Endodermal cell (in vitro differentiated cells): ENCODE results near the gene APOBEC3H. TPM values are rescaled to one million over a fixed set of nuclear protein-coding genes. Genes with fewer than 3 reads are reported as not detected.

Experiments
- DNase-seq: peaks from one replicate; pipeline ENCODE4 v3.0.0-alpha.2; 2017
- H3K27ac ChIP-seq: 2 replicates; pipeline ENCODE4 v1.5.1; 2013; ENCODE audit warnings: mild to moderate bottlenecking, low read depth, low read length, moderate library complexity
- H3K27me3 ChIP-seq: 2 replicates; pipeline ENCODE4 v1.6.1; 2013; ENCODE audit warnings: mild to moderate bottlenecking, low read length, moderate library complexity; ENCODE audit not compliant: insufficient read depth, control insufficient read depth, poor library complexity, severe bottlenecking
- H3K36me3 ChIP-seq: 2 replicates; pipeline ENCODE4 v1.7.0; 2013; ENCODE audit warnings: mild to moderate bottlenecking, low read length, moderate library complexity; ENCODE audit not compliant: control insufficient read depth, insufficient read depth
- H3K4me1 ChIP-seq: one replicate; pipeline ENCODE4 v1.7.0; 2013; ENCODE audit warnings: low read length; ENCODE audit not compliant: control insufficient read depth, insufficient read depth
- H3K4me3 ChIP-seq: 2 replicates; pipeline ENCODE4 v1.5.1; 2013; ENCODE audit warnings: mild to moderate bottlenecking, low read length, moderate library complexity
- H3K9ac ChIP-seq: 2 replicates; pipeline ENCODE4 v1.6.1; 2013; ENCODE audit warnings: mild to moderate bottlenecking, low read length, moderate library complexity; ENCODE audit not compliant: poor library complexity, severe bottlenecking; ENCODE audit errors: extremely low read depth
- H3K9me3 ChIP-seq: 2 replicates; pipeline ENCODE4 v1.6.1; 2013; ENCODE audit warnings: mild to moderate bottlenecking, low read length, moderate library complexity; ENCODE audit not compliant: control insufficient read depth
- H3K27ac Mint-ChIP-seq: 2 replicates; pipeline ENCODE4 v1.8.0; 2020; ENCODE audit warnings: mixed read lengths
- H3K27me3 Mint-ChIP-seq: 2 replicates; pipeline ENCODE4 v1.8.0; 2021; ENCODE audit warnings: mild to moderate bottlenecking, mixed read lengths; ENCODE audit not compliant: insufficient read depth
- H3K36me3 Mint-ChIP-seq: 2 replicates; pipeline ENCODE4 v1.8.0; 2020; ENCODE audit warnings: low read depth, mixed read lengths
- H3K4me1 Mint-ChIP-seq: 2 replicates; pipeline ENCODE4 v1.8.0; 2020; ENCODE audit warnings: mixed read lengths
- H3K4me3 Mint-ChIP-seq: 2 replicates; pipeline ENCODE4 v1.8.0; 2020; ENCODE audit warnings: mild to moderate bottlenecking, moderate library complexity, mixed read lengths
- H3K9me3 Mint-ChIP-seq: 2 replicates; pipeline ENCODE4 v1.8.0; 2020; ENCODE audit warnings: mild to moderate bottlenecking, mixed read lengths
- CTCF ChIP-seq: fragments of 200-600 bp; sonication (generic); conservative IDR thresholded peaks from 2 replicates; pipeline ENCODE4 v1.5.0; 2021; ENCODE audit warnings: antibody characterized with exemption, mild to moderate bottlenecking
- WGBS, 2 experiments: methylation state at CpG; one replicate each; pipeline versions ENCODE4 v1.1.5 to v1.1.7; 2013; ENCODE audit warnings: missing lambda C conversion rate in 2 of 2, mixed read lengths in 1 of 2; ENCODE audit not compliant: insufficient coverage in 1 of 2, insufficient read length in 1 of 2; 5-methylcytosine and 5-hydroxymethylcytosine counted together
- total RNA-seq, 2 donors: library from RNA; stranded (reverse); fragmentation: NEBNext Ultra II Directional in 1 of 2; extraction: Animal tissue kit (Norgen Biotek cat#: 25700) in 1 of 2; gene quantifications; 2 replicates in 1 of 2; 3 replicates in 1 of 2; pipeline ENCODE4 v1.2.1, GENCODE V29; 2021

APOBEC3H gene
- total RNA-seq, 2 donors from 2014 or later, result not detected

GRCh38 chr22:39146256-39147101 lies 49.4 kb downstream of the APOBEC3H start:
- TF ChIP-seq CTCF, result no peak

GRCh38 chr22:39147335-39148025 lies 50.4 kb downstream of the APOBEC3H start:
- no peak overlapping the region for H3K27ac ChIP-seq
- H3K27me3 ChIP-seq, result no peaks in the 10 kb centered on the region
- H3K4me1 ChIP-seq, result peaks cover 30% of the 10 kb centered on the region
- peak overlapping the region; percentile 10 for H3K4me3 ChIP-seq
- peaks cover 27% of the 10 kb centered on the region for H3K4me1 Mint-ChIP-seq
- no peak for TF ChIP-seq CTCF
- H3K36me3 Mint-ChIP-seq, result no peaks in the 10 kb centered on the region
- 82 to 86% methylated on average over 1 to 5 of the region's 5 CpGs for WGBS, 2 experiments
- no peaks in the 10 kb centered on the region for H3K36me3 ChIP-seq
- H3K9ac ChIP-seq, result no peak overlapping the region
- no peaks in the 10 kb centered on the region for H3K9me3 ChIP-seq
- peak overlapping the region; percentile 77 for H3K27ac Mint-ChIP-seq
- H3K4me3 Mint-ChIP-seq, result peak overlapping the region; percentile 36
- no peaks in the 10 kb centered on the region for H3K27me3 Mint-ChIP-seq
- no peaks in the 10 kb centered on the region for H3K9me3 Mint-ChIP-seq
- no peak for DNase-seq

More at GRCh38 chr22:39146256-39147101, 49.4 kb downstream of the APOBEC3H start:
- H3K27ac ChIP-seq, result no peak overlapping the region
- H3K36me3 ChIP-seq, result no peaks in the 10 kb centered on the region
- H3K27me3 ChIP-seq, result no peaks in the 10 kb centered on the region
- Mint-ChIP-seq H3K9me3 (no peaks in the 10 kb centered on the region), H3K36me3 (no peaks in the 10 kb centered on the region), H3K4me1 (peaks cover 27% of the 10 kb centered on the region), H3K27ac (peak overlapping the region; percentile 93), H3K27me3 (no peaks in the 10 kb centered on the region), H3K4me3 (peak overlapping the region; percentile 65)
- H3K9me3 ChIP-seq, result no peaks in the 10 kb centered on the region
- H3K4me1 ChIP-seq, result peaks cover 30% of the 10 kb centered on the region
- H3K4me3 ChIP-seq, result peak overlapping the region; percentile 76
- 81 to 91% methylated on average over 3 to 6 of the region's 6 CpGs for WGBS, 2 experiments
- DNase-seq, result peak; percentile 38
- H3K9ac ChIP-seq, result peak overlapping the region; percentile 51

- Histone ChIP-seq H3K27ac (no peak overlapping the region), H3K4me3 (peak overlapping the region; percentile 10), H3K4me1 (peaks cover 30% of the 10 kb centered on the region), H3K9me3 (no peaks in the 10 kb centered on the region), H3K9ac (no peak overlapping the region), H3K27me3 (peaks cover 4% of the 10 kb centered on the region), H3K36me3 (no peaks in the 10 kb centered on the region)
- Mint-ChIP-seq H3K27me3 (peaks cover 2% of the 10 kb centered on the region), H3K9me3 (no peaks in the 10 kb centered on the region), H3K4me3 (peak overlapping the region; percentile 36), H3K36me3 (no peaks in the 10 kb centered on the region), H3K27ac (peak overlapping the region; percentile 77), H3K4me1 (peaks cover 27% of the 10 kb centered on the region)
- peak; percentile 41 for DNase-seq
- 84 to 85% methylated on average over 6 to 15 of the region's 16 CpGs for WGBS, 2 experiments
- TF ChIP-seq CTCF, result no peak
These were observed 51.1 kb downstream of the APOBEC3H start for GRCh38 chr22:39148026-39148726.
